Progenitor cell of endocrine pancreas (in vitro differentiated cells): Measurements from ENCODE around the gene MRPS7. TPM values are rescaled to one million over a fixed set of nuclear protein-coding genes. Genes with fewer than 3 reads are reported as not detected.
"Not testable (repeated sequence)": the region's sequence is repeated elsewhere in the genome, so short reads cannot be mapped to it uniquely, and the experiment has no call there.

Source experiments
- DNase-seq: peaks from one replicate; pipeline ENCODE4 v3.0.0; 2021; ENCODE audit warnings: low spot score; ENCODE audit not compliant: unreplicated experiment
- H3K27ac Mint-ChIP-seq: 2 replicates; pipeline ENCODE4 v1.8.0; 2021; ENCODE audit warnings: mild to moderate bottlenecking, moderate library complexity, mixed read lengths
- H3K27me3 Mint-ChIP-seq: 2 replicates; pipeline ENCODE4 v1.8.0; 2021; ENCODE audit warnings: mixed read lengths
- H3K36me3 Mint-ChIP-seq: 2 replicates; pipeline ENCODE4 v1.8.0; 2022; ENCODE audit warnings: mixed read lengths; ENCODE audit not compliant: insufficient read depth
- H3K4me1 Mint-ChIP-seq: 2 replicates; pipeline ENCODE4 v1.8.0; 2021; ENCODE audit warnings: low read depth, mixed read lengths
- H3K4me3 Mint-ChIP-seq: 2 replicates; pipeline ENCODE4 v1.8.0; 2021; ENCODE audit warnings: low read depth, mild to moderate bottlenecking, moderate library complexity, mixed read lengths
- H3K9me3 Mint-ChIP-seq: 2 replicates; pipeline ENCODE4 v1.8.0; 2021; ENCODE audit warnings: low read depth, mixed read lengths
- total RNA-seq: library from RNA; stranded (reverse); gene quantifications from 2 replicates; pipeline ENCODE4 v1.2.1, GENCODE V29; 2021
- TF ChIP-seq, protein P1 (sequence below): fragments of 200-600 bp; sonication (generic); IDR thresholded peaks from one replicate; pipeline ENCODE4 v1.5.0; 2021; ENCODE audit warnings: antibody characterized with exemption, mild to moderate bottlenecking; ENCODE audit not compliant: unreplicated experiment

The MRPS7 gene
- total RNA-seq, 1 donor from 2014 or later: 59.2 TPM

DNA sequence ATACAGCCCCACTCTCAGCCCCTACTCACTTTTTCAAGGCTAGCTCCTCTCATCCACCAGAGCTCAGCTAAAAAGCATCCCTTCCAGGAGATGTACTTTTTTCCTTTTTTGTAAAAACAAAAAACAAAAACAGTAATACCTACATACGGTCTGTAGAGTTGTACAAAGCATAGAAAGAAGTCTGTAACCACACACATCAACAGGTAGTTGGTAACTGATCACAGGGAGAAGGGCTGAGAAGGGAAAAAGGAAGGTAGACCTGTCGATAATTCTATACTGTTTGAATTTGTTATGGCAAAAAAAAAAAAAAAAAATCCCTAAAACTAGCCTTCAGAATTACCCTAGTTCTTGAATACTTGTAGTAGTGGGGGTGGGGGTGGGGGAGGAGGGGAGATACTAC, 26.7 kb downstream of the MRPS7 start:
- Mint-ChIP-seq H3K27me3 (no peaks in the 10 kb centered on the region), H3K27ac (peak overlapping the region; percentile 70), H3K9me3 (no peaks in the 10 kb centered on the region), H3K4me3 (peak overlapping the region; percentile 88), H3K36me3 (peaks cover 2% of the 10 kb centered on the region), H3K4me1 (peaks cover 6% of the 10 kb centered on the region)
- DNase-seq: no peak
- TF ChIP-seq, protein P1, sequence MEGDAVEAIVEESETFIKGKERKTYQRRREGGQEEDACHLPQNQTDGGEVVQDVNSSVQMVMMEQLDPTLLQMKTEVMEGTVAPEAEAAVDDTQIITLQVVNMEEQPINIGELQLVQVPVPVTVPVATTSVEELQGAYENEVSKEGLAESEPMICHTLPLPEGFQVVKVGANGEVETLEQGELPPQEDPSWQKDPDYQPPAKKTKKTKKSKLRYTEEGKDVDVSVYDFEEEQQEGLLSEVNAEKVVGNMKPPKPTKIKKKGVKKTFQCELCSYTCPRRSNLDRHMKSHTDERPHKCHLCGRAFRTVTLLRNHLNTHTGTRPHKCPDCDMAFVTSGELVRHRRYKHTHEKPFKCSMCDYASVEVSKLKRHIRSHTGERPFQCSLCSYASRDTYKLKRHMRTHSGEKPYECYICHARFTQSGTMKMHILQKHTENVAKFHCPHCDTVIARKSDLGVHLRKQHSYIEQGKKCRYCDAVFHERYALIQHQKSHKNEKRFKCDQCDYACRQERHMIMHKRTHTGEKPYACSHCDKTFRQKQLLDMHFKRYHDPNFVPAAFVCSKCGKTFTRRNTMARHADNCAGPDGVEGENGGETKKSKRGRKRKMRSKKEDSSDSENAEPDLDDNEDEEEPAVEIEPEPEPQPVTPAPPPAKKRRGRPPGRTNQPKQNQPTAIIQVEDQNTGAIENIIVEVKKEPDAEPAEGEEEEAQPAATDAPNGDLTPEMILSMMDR: no peak

DNA sequence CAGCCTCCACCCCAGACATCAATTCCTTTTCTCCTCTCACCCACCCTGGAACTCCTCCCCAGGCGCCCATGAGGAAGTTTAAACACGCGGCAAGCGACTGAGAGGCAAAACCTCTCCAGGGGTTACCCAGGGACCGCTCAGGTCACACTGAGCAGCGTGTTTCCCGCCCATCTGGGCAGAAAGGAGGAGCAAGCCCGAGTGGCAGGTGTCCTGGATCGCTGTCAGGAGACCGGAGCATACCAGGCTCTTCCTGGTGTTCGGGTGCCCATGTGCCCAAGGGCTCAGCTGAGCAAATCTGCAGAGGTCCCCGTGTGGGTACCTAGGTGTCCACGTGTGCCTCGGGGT, 27.1 kb downstream of the MRPS7 start:
- H3K4me1 Mint-ChIP-seq: peaks cover 6% of the 10 kb centered on the region
- peak; percentile 25 for DNase-seq
- H3K9me3 Mint-ChIP-seq: no peaks in the 10 kb centered on the region
- no peaks in the 10 kb centered on the region for H3K27me3 Mint-ChIP-seq
- H3K4me3 Mint-ChIP-seq: peak overlapping the region; percentile 88
- TF ChIP-seq, protein P1: no peak
- H3K27ac Mint-ChIP-seq: peak overlapping the region; percentile 91
- H3K36me3 Mint-ChIP-seq: no peaks in the 10 kb centered on the region

- peak within 1 kb of the TSS; percentile 88 for H3K4me3 Mint-ChIP-seq
- no peaks in the 10 kb centered on the region for H3K36me3 Mint-ChIP-seq
- peak within 1 kb of the TSS; percentile 95 for H3K27ac Mint-ChIP-seq
- TF ChIP-seq, protein P1: peak; percentile 50
- H3K4me1 Mint-ChIP-seq: peaks cover 8% of the 10 kb centered on the region
- peak; percentile 90 for DNase-seq
- no peaks in the 10 kb centered on the region for H3K9me3 Mint-ChIP-seq
- no peaks in the 10 kb centered on the region for H3K27me3 Mint-ChIP-seq
Observed at GRCh38 chr17:75289115-75289831, 27.6 kb downstream of the MRPS7 start, which contains the start of gene SLC25A19. SLC25A19 (minus strand) TSS chr17:75289433; CDS start chr17:75286764, 2,669 bp downstream.

DNA sequence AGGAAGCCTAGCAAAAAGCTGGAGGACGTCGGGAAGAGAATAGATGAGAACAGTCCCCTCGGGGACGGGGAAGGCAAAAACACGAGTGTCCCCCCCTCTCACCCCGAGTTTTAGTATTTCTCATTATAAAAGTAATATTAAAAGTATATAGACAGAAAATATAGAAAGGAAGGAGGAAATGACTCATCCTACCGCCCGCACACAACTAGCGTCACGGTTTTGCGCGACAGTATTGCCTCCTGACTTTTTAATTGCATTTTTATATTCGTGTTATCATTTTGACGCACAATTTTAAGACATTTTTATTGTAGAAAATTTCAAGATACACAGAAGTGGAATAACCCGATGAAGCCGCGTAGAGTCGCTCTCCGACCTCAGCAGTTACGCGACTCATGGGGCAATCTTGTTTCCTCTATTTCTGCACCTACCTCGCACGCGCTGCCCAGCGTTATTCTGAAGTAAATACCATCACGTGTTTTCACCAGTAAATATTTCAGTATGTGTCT, 28.2 kb downstream of the MRPS7 start:
- DNase-seq: no peak
- Mint-ChIP-seq H3K9me3 (no peaks in the 10 kb centered on the region), H3K36me3 (no peaks in the 10 kb centered on the region), H3K4me3 (peak overlapping the region; percentile 88), H3K27ac (peak overlapping the region; percentile 95), H3K27me3 (no peaks in the 10 kb centered on the region), H3K4me1 (peaks cover 9% of the 10 kb centered on the region)
- TF ChIP-seq, protein P1: peak; percentile 20

DNA sequence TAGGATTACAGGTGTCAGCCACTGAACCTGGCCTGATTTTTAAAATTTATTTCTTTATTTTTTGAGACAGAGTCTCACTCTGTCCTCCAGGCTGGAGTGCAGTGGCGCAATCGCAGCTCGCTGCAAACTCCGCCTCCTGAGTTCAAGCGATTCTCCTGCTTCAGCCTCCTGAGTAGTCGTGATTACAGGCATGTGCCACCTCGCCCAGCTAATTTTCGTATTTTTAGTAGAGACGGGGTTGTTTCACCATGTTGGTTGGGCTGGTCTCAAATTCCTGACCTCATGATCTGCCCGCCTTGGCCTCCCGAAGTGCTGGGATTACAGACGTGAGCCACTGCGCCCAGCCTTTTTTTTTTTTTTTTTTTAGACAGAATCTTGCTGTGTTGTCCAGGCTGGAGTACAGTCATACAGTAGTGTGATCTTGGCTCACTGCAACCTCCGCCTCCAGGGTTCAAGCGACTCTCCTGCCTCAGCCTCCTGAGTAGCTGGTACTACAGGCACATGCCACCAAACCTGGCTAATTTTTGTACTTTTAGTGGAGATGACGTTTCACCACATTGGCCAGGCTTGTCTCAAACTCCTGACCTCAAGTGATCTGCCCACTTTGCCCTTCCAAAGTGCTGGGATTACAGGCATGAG, 31.2 kb downstream of the MRPS7 start:
- peaks cover 12% of the 10 kb centered on the region for H3K4me1 Mint-ChIP-seq
- H3K9me3 Mint-ChIP-seq, H3K27ac Mint-ChIP-seq, DNase-seq, H3K4me3 Mint-ChIP-seq, H3K36me3 Mint-ChIP-seq, H3K27me3 Mint-ChIP-seq: not testable (repeated sequence)
